Ammon's horn (tissue), 1 donor: ENCODE results near the gene UBL5.
"Not testable (repeated sequence)": the region's sequence is repeated elsewhere in the genome, so short reads cannot be mapped to it uniquely, and the experiment has no call there.

Experiments
- DNase-seq: peaks from one replicate; pipeline ENCODE4 v3.0.0-alpha.2; 2016; ENCODE audit warnings: low spot score

UBL5 gene

GRCh38 chr19:9827289-9828238 lies at the start of gene UBL5:
UBL5 (plus strand) TSS chr19:9827918; CDS start chr19:9828338, 420 bp downstream.
- peak; percentile 94 for DNase-seq

GRCh38 chr19:9782338-9782737 lies 45.4 kb upstream of the UBL5 start:
- DNase-seq: no peak

GRCh38 chr19:9784163-9784496 lies 43.6 kb upstream of the UBL5 start:
- DNase-seq: not testable (repeated sequence)

- peak; percentile 96 for DNase-seq
Measured at GRCh38 chr19:9785367-9786331, 42.1 kb upstream of the UBL5 start.

- DNase-seq: no peak
Measured at GRCh38 chr19:9786342-9786741, 41.4 kb upstream of the UBL5 start.

- no peak for DNase-seq
Measured at GRCh38 chr19:9786819-9787218, 40.9 kb upstream of the UBL5 start.

- not testable (repeated sequence) for DNase-seq
Measured at GRCh38 chr19:9788604-9789003, 39.1 kb upstream of the UBL5 start.

GRCh38 chr19:9789066-9789465 lies 38.7 kb upstream of the UBL5 start:
- DNase-seq: no peak

GRCh38 chr19:9789579-9789978 lies 38.1 kb upstream of the UBL5 start:
- DNase-seq: not testable (repeated sequence)

GRCh38 chr19:9791073-9791367 lies 36.7 kb upstream of the UBL5 start:
- not testable (repeated sequence) for DNase-seq

GRCh38 chr19:9791552-9792205 lies 36.0 kb upstream of the UBL5 start:
- peak; percentile 97 for DNase-seq

GRCh38 chr19:9792206-9793070 lies 35.3 kb upstream of the UBL5 start:
- peak; percentile 96 for DNase-seq

GRCh38 chr19:9793071-9793591 lies 34.6 kb upstream of the UBL5 start:
- DNase-seq: peak; percentile 50

- DNase-seq: peak; percentile 94
Measured at GRCh38 chr19:9796113-9796773, 31.5 kb upstream of the UBL5 start.

GRCh38 chr19:9797871-9798270 lies 29.8 kb upstream of the UBL5 start:
- no peak for DNase-seq

- DNase-seq: no peak
Measured at GRCh38 chr19:9799162-9799561, 28.6 kb upstream of the UBL5 start.

- DNase-seq: no peak
Measured at GRCh38 chr19:9801976-9802375, 25.7 kb upstream of the UBL5 start.

GRCh38 chr19:9806803-9807202 lies 20.9 kb upstream of the UBL5 start:
- no peak for DNase-seq

- DNase-seq: no peak
Measured at GRCh38 chr19:9808855-9809824, 18.6 kb upstream of the UBL5 start.
